Activated CD4-positive, alpha-beta T cell treated with anti-CD3 and anti-CD28 coated beads, Interleukin-2, amount 10 ng/mL, durations not matched to agents 7 days and 5 days (primary cell): Measurements from ENCODE around the gene MRPL55. TPM values are rescaled to one million over a fixed set of nuclear protein-coding genes. Genes with fewer than 3 reads are reported as not detected.

Experiments
- CTCF ChIA-PET: fragments of 350-600 bp; sonication (Branson Sonifier 250); formaldehyde crosslinking; loops from one replicate; lab custom pipeline; 2021; ENCODE audit warnings: antibody characterized with exemption; lab: Charles Lee
- POLR2A ChIA-PET: fragments of 350-600 bp; sonication (Branson Sonifier 250); formaldehyde crosslinking; loops from one replicate; lab custom pipeline; 2021; ENCODE audit warnings: antibody characterized with exemption; lab: Charles Lee
- DNase-seq: peaks from one replicate; pipeline ENCODE4 v3.0.0-alpha.2; 2020
- H3K27ac Mint-ChIP-seq: one replicate; pipeline ENCODE4 v1.8.0; 2021; ENCODE audit warnings: mild to moderate bottlenecking, moderate library complexity, mixed read lengths
- H3K27me3 Mint-ChIP-seq: one replicate; pipeline ENCODE4 v1.8.0; 2021; ENCODE audit warnings: mixed read lengths
- H3K36me3 Mint-ChIP-seq: one replicate; pipeline ENCODE4 v1.8.0; 2021; ENCODE audit warnings: low read depth, mixed read lengths
- H3K4me1 Mint-ChIP-seq: one replicate; pipeline ENCODE4 v1.8.0; 2021; ENCODE audit warnings: mixed read lengths
- H3K4me3 Mint-ChIP-seq: one replicate; pipeline ENCODE4 v1.8.0; 2021; ENCODE audit warnings: mild to moderate bottlenecking, moderate library complexity, mixed read lengths
- H3K9me3 Mint-ChIP-seq: one replicate; pipeline ENCODE4 v1.8.0; 2021; ENCODE audit warnings: mixed read lengths
- total RNA-seq, 2 experiments: library from RNA; stranded (reverse); gene quantifications; one replicate each; pipeline ENCODE4 v1.2.3, GENCODE V29; 2021

Gene MRPL55
- 10 to 100 TPM; 38.6 to 44.1 TPM for total RNA-seq

DNA sequence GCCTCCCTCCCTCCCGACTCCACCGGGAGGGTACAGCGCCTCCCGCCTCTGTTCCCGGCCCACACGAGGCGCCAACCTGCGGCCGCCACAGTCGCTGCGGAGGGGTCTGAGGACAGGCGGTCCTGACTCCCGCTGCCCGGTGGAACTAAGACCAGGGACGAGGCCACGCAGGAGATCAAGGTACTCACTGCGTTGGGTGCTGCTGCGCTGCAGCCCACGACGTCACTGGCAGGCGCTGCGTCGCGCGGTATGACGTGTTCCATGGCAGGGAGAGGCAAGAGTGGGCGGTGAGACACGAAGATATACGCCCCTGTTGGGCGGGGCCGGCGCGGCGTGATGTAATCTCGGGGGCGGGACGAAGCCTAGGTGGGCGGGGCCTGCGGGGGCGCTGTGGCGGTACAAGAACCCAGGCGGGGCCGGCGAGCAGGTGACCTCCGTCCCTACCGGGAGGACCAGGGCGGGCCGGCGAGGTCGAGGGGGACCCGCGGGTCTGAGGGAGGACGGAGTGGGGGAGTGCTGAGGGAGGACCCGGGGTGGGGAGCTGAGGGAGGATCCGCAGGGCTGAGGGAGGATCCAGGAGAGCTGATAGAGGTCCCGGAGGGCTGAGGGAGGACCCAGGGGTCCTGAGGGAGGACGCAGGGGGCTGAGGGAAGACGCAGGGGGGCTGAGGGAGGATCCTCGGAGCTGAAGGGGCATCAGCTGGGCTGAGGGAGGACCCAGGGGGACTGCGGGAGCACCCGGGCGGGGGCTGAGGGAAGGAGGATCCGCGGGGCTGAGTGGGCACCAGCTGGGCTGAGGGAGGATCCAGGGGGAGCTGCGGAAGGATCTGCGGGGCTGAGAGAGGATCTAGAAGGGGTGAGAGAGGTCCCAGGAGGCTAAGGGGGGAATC, at the start of gene MRPL55:
Gene MRPL55, minus strand, starts transcription at position 227 of the 889 bp plus-strand sequence. CDS start 1,039 bp downstream, outside the sequence.
- peaks cover 31% of the 10 kb centered on the region for H3K4me1 Mint-ChIP-seq
- H3K9me3 Mint-ChIP-seq = no peaks in the 10 kb centered on the region
- H3K36me3 Mint-ChIP-seq = peaks cover 6% of the 10 kb centered on the region
- peak; percentile 97 for DNase-seq
- no peaks in the 10 kb centered on the region for H3K27me3 Mint-ChIP-seq
- CTCF ChIA-PET = interaction anchor here (0.6 to 1.5 kb wide), 6 partner anchors 9 to 410 kb away, joined by 3 to 7 read pairs (median 3); partner anchors contain the start of gene IBA57
- POLR2A ChIA-PET = no interaction called here
- peak within 1 kb of the TSS; percentile 92 for H3K4me3 Mint-ChIP-seq
- H3K27ac Mint-ChIP-seq = peak within 1 kb of the TSS; percentile 96

DNA sequence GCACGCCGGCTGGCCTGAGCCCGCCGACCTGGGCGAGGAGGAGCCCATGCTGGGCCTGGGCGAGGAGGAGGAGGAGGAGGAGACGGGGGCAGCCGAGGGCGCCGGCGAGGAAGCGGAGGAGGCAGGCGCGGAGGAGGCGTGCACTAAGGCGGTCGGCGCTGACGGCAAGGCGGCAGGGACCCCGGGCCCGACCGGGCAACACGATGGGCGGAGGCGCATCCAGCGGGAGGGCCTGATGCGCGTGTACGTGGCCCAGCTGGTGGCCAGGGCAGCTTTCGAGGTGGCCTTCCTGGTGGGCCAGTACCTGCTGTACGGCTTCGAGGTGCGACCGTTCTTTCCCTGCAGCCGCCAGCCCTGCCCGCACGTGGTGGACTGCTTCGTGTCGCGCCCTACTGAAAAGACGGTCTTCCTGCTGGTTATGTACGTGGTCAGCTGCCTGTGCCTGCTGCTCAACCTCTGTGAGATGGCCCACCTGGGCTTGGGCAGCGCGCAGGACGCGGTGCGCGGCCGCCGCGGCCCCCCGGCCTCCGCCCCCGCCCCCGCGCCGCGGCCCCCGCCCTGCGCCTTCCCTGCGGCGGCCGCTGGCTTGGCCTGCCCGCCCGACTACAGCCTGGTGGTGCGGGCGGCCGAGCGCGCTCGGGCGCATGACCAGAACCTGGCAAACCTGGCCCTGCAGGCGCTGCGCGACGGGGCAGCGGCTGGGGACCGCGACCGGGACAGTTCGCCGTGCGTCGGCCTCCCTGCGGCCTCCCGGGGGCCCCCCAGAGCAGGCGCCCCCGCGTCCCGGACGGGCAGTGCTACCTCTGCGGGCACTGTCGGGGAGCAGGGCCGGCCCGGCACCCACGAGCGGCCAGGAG, 49.3 kb upstream of the MRPL55 start:
- Mint-ChIP-seq H3K27me3 (no peaks in the 10 kb centered on the region), H3K4me1 (peaks cover 34% of the 10 kb centered on the region), H3K4me3 (no peak overlapping the region), H3K36me3 (no peaks in the 10 kb centered on the region), H3K27ac (no peak overlapping the region), H3K9me3 (no peaks in the 10 kb centered on the region)
- ChIA-PET CTCF (interaction anchor here (1.8 to 8.0 kb wide), 2 partner anchors 6 to 16 kb away, joined by 9 to 58 read pairs; partner anchors contain the start of gene IBA57), POLR2A (no interaction called here)
- DNase-seq = no peak

DNA sequence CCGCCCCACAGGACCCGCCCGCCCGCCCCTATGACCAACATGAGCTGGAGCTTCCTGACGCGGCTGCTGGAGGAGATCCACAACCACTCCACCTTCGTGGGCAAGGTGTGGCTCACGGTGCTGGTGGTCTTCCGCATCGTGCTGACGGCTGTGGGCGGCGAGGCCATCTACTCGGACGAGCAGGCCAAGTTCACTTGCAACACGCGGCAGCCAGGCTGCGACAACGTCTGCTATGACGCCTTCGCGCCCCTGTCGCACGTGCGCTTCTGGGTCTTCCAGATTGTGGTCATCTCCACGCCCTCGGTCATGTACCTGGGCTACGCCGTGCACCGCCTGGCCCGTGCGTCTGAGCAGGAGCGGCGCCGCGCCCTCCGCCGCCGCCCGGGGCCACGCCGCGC, 48.6 kb upstream of the MRPL55 start:
- ChIA-PET CTCF (interaction anchor here (1.8 to 8.0 kb wide), 2 partner anchors 7 to 15 kb away, joined by 9 to 58 read pairs; partner anchors contain the start of gene IBA57), POLR2A (no interaction called here)

DNA sequence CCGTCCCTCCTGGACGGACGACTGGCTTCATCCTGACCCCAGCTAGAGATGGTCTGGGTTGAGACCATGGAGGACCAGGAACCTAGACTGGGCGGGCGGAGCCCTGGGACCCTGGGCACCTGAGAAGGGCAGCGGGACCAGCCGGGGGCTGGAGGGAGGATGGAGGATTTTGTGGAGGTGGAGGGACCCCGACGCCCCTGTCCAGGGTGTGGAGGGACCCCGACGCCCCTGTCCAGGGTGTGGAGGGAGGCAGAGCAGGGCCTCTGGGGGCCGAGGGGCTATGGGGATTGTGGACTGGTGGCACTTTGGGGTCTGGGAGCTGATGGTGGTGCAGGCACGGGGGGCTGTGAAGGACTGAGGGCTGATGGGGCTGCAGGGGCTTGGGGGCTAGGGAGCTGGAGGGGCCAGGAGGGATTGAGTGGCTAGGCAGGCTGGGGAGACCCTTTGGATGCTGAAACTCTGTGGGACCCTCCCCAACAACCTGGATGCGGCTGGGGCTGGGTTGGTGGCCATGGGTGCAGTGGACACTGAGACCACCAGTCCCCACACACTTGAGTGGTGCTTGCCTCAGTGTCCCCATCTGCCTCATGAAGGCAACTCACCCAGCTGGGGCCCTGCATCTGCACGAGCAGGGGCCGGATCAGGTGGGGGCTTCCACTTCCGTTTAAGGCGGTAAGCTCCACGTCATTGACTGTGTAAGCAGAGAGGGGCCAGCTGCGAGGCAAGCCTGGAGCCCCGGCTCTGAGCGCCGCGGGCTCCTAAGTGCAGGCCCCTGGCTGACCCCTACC, 48.0 kb upstream of the MRPL55 start:
- ChIA-PET POLR2A (no interaction called here), CTCF (interaction anchor here (0.6 to 8.0 kb wide), 3 partner anchors 8 to 278 kb away, joined by 3 to 58 read pairs (median 9); partner anchors contain the start of gene IBA57)
- no peak for DNase-seq
- H3K36me3 Mint-ChIP-seq = no peaks in the 10 kb centered on the region
- peak overlapping the region; percentile 25 for H3K27ac Mint-ChIP-seq
- no peak overlapping the region for H3K4me3 Mint-ChIP-seq
- no peaks in the 10 kb centered on the region for H3K9me3 Mint-ChIP-seq
- no peaks in the 10 kb centered on the region for H3K27me3 Mint-ChIP-seq
- H3K4me1 Mint-ChIP-seq = peaks cover 28% of the 10 kb centered on the region

More for the DNA sequence above, 48.6 kb upstream of the MRPL55 start:
- DNase-seq = no peak
- no peaks in the 10 kb centered on the region for H3K36me3 Mint-ChIP-seq
- H3K4me3 Mint-ChIP-seq = no peak overlapping the region
- H3K27ac Mint-ChIP-seq = no peak overlapping the region
- H3K4me1 Mint-ChIP-seq = peaks cover 34% of the 10 kb centered on the region
- H3K27me3 Mint-ChIP-seq = no peaks in the 10 kb centered on the region
- no peaks in the 10 kb centered on the region for H3K9me3 Mint-ChIP-seq

DNA sequence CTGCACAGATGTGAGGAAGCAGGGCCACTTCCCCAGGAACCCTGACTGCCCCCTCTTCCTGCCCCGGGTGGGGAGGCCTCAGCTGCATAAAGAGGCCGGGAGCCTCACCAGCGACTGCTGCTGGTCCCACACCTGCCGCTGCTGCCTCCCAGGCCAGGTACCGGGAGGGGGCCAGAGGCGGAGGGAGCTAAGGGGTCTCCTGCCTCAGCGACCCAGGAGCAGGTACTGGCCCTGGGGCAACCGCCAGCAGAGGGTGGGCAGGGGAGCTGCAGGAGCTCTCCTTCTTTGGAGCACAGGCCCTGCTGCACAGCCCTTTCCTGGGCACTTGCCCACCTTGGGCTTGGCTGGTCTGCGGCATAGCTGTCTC, 47.4 kb upstream of the MRPL55 start:
- H3K27ac Mint-ChIP-seq = peak overlapping the region; percentile 25
- ChIA-PET POLR2A (no interaction called here), CTCF (interaction anchor here (0.6 to 8.0 kb wide), 3 partner anchors 8 to 277 kb away, joined by 3 to 58 read pairs (median 9); partner anchors contain the start of gene IBA57)
- H3K4me3 Mint-ChIP-seq = no peak overlapping the region
- no peaks in the 10 kb centered on the region for H3K27me3 Mint-ChIP-seq
- peaks cover 21% of the 10 kb centered on the region for H3K4me1 Mint-ChIP-seq
- no peak for DNase-seq
- no peaks in the 10 kb centered on the region for H3K9me3 Mint-ChIP-seq
- no peaks in the 10 kb centered on the region for H3K36me3 Mint-ChIP-seq

DNA sequence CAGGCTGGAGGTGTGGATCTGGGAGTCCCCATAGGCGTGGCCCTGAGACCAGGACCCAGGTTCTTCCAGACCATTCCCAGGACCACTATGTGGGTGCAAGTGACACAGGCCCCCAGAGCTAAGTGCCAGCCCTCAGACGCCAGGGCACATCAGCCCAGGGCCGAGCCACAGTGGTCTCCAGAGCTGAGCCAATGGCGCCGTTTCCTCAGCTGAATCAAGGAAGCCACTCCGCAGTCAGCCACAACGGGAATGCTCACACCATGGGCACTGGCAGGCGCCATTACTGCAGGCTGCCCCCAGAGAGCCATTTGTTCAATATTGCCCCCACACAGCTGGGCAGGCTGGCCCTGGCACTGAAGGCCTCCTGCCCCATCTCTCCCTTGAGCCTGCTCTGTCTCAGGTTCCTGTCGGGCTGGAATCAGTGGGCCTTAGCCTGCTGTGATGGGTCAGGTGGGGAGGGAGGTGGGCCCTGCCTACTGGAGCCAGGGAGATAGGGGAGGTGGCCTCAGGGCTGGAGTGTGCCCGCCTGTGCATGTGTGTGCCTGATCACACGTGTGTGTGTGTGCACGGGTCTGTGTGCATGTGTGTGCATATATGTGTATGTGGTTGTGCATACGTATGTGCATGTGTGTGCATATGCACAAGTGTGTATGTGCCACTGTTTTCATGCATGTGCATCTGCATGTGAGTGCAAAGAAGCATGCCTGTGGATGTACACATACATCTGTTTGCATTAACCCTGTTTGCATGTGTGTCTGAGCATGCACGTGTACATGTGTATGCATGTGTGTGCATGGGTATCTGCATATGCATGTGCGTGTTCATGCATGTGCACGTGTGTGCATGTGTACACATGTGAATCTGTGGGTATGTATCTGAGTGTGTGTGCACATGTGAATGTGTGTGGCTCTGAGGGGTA, 46.8 kb upstream of the MRPL55 start:
- ChIA-PET CTCF (interaction anchor here (0.6 to 8.0 kb wide), 3 partner anchors 9 to 157 kb away, joined by 3 to 58 read pairs (median 9); partner anchors contain the start of gene IBA57), POLR2A (no interaction called here)
- H3K27ac Mint-ChIP-seq = no peak overlapping the region
- no peaks in the 10 kb centered on the region for H3K9me3 Mint-ChIP-seq
- H3K4me3 Mint-ChIP-seq = no peak overlapping the region
- H3K4me1 Mint-ChIP-seq = peaks cover 21% of the 10 kb centered on the region
- DNase-seq = no peak
- no peaks in the 10 kb centered on the region for H3K27me3 Mint-ChIP-seq
- H3K36me3 Mint-ChIP-seq = no peaks in the 10 kb centered on the region

DNA sequence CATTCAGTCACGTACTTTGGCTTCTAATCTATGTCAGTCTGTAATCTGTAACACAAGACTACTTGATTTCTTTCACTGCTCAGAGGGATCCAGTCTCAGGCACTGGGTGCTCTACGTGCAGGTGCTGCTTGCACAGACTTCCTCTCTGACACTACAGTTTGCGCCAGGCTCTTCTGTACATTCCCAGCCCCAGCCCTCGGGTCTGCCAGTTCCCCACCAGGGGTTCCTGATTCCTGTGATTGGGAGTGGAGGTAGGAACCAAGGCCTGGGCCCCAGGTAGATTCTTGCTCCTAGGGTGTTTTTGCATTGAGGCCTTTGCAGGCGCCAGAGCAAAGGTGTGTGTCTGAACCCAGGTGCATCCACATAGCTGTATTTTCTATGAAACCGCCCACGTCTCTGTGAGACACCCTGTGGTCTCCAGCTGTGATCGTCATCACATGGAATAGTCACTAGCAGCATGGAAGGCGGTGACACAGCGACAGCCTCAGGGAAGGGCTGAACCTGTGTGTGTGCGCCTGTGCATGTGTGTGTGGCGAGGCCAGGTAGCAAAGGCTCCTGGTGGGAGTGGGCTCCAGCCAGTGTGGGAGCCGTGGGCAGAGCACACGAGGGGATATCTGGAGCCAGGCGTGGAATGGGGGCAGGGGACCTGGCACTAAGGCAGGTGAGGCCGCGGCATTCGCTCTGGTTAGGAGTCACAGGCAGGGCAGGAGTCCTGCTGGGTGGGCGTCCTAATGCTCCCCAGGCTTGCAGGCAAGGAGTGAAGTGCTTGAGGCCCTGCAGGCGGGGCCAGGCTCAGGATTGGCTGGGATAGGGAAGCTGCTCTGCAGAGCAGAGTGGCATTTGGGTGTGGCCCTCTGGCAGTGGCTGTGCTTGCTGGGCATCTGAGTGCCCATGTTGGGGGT, 45.8 kb upstream of the MRPL55 start:
- Mint-ChIP-seq H3K27me3 (no peaks in the 10 kb centered on the region), H3K9me3 (no peaks in the 10 kb centered on the region), H3K4me1 (peaks cover 21% of the 10 kb centered on the region), H3K36me3 (no peaks in the 10 kb centered on the region), H3K27ac (peak overlapping the region; percentile 46), H3K4me3 (no peak overlapping the region)
- DNase-seq = no peak
- CTCF ChIA-PET = interaction anchor here (0.6 to 8.0 kb wide), 3 partner anchors 10 to 156 kb away, joined by 3 to 58 read pairs (median 5); partner anchors contain the start of gene IBA57
- POLR2A ChIA-PET = interaction anchor here (0.6 kb wide), 2 partner anchors 25 to 51 kb away, joined by 3 read pairs; no protein-coding TSS in a partner anchor

DNA sequence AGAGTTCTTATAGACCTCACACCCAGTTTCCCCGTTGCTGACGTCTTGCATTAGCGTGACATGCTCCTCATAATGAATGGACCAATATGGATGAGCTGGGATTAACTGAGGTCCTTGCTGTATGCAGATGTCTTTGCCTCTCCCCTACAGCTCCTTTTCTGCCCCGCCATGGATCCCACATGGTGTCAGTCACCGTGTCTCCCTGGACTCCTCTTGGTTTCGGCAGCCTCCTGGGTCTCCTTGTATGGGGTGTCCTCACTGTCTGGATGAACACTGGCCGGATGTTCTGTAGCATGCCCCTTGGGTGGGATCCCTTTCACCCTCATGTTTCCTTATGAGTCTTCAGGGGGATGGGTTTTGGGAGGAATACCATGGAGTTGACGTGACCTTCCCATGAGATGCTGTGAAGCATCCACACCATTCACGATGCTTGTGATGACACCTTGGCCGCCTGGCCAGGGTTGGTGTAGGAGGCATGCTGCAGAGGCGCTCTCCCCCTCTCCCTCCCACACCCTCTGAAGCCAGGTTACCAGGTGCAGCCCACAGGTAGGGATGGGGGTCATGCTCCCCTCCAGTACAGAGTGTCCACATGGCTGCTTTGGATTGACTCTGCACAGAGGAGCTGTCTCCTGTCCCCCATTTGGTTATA, 45.0 kb upstream of the MRPL55 start:
- DNase-seq = no peak
- Mint-ChIP-seq H3K36me3 (no peaks in the 10 kb centered on the region), H3K27ac (no peak overlapping the region), H3K4me3 (no peak overlapping the region), H3K4me1 (peaks cover 19% of the 10 kb centered on the region), H3K27me3 (no peaks in the 10 kb centered on the region), H3K9me3 (no peaks in the 10 kb centered on the region)
- POLR2A ChIA-PET = no interaction called here
- CTCF ChIA-PET = interaction anchor here (0.7 to 8.0 kb wide), 2 partner anchors 11 kb away, joined by 3 to 58 read pairs; partner anchors contain the start of gene IBA57

DNA sequence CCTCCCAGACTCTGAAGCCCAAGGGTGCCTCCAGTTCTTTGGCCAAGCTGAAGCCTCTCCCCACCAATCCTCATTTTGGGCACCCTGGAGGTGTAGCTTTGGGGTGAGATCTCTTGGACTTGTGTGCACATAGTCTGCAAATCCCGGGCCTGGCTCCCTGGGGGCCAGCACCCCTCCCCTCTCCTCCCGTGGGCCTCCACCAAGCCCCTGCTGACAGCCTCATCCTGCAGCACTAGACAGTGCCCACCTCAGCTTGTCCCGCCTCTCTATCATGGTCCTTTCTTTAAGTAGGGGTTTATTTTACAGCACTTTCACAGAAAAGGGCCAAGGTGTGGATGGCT, 43.8 kb upstream of the MRPL55 start:
- H3K27ac Mint-ChIP-seq = no peak overlapping the region
- no peaks in the 10 kb centered on the region for H3K36me3 Mint-ChIP-seq
- DNase-seq = no peak
- H3K9me3 Mint-ChIP-seq = no peaks in the 10 kb centered on the region
- ChIA-PET POLR2A (no interaction called here), CTCF (interaction anchor here (0.6 to 8.0 kb wide), 3 partner anchors 12 to 613 kb away, joined by 3 to 58 read pairs (median 3); partner anchors contain the start of gene IBA57)
- peaks cover 19% of the 10 kb centered on the region for H3K4me1 Mint-ChIP-seq
- H3K4me3 Mint-ChIP-seq = no peak overlapping the region
- no peaks in the 10 kb centered on the region for H3K27me3 Mint-ChIP-seq
